GM19351 (cell line): ENCODE measurements around the gene GBP5.
A peak's percentile ranks its signal among the peaks of the same experiment; 100 is the strongest.

ENCODE experiments used
- ATAC-seq: cut with Tn5 transposase; IDR thresholded peaks from one replicate; pipeline ENCODE4 v1.9.1; 2021; ENCODE audit warnings: mild to moderate bottlenecking, moderate library complexity; ENCODE audit not compliant: unreplicated experiment

The GBP5 gene

GRCh38 chr1:89272269-89273041 lies at the start of gene GBP5:
TSS of gene GBP5 (minus strand) at chr1:89272860. CDS start at chr1:89269555, 3,305 bp downstream.
- peak; percentile 77 for ATAC-seq

DNA sequence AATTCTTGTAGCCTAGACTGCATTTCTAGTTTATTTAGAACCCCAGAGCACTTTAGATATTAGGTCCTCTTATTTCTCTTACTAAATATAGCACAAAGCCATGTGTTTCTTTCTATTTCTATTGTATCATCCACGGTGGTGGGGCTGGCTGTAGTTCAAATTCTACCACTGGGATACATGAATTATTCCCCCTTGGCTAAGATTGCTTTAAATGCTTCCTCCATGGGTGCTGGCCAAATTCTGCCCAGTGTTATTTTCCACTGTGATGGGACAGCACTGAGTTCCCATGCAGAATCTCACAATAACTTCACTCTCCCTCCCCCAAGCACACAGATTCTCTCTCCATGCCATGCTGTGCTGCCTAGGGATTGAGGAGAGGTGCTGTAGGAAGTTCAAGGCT lies 49.7 kb upstream of the GBP5 start:
- no peak for ATAC-seq

- no peak for ATAC-seq
Observed at GRCh38 chr1:89312572-89312971, 39.9 kb upstream of the GBP5 start.

DNA sequence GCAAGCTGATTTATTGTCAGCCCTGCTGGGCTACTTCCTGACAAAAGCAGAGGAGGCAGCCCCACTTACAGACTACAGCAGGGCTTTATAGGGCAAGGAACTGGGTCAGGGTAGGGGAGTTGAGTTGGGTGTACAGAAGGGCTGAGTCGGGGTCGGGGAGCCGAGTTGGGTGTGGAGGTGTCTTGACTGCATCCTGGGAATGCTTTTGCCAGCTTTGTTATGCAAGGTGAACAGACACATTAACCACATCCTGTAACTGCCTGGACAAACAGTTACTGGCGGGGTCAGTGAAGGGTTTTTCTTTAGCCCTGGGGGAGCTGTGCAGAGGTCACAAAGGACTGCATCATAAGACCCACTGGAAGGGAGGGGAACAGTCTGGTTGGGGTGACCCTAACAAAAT lies 39.1 kb upstream of the GBP5 start:
- no peak for ATAC-seq

DNA sequence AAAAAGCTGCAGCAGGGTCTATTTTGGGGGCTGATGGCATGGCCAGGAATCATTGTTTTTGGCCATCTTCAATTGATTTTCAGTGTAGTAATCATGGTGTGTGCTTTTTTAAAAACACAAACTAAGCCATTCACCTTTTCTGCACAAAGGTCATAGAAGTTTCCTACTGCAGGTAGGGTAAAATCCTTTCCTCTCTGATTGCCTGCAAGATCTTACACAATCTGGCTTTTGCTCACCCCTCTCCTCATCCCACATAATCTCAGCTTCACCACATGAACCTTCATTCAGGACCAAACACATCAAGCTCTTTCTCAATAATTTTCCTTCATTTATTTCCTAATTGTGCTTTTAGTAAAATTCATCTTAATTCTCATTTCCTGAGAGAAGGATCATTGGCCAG lies 38.3 kb upstream of the GBP5 start:
- no peak for ATAC-seq

GRCh38 chr1:89310505-89310904 lies 37.8 kb upstream of the GBP5 start:
- peak; percentile 89 for ATAC-seq

GRCh38 chr1:89309828-89310227 lies 37.2 kb upstream of the GBP5 start:
- no peak for ATAC-seq

DNA sequence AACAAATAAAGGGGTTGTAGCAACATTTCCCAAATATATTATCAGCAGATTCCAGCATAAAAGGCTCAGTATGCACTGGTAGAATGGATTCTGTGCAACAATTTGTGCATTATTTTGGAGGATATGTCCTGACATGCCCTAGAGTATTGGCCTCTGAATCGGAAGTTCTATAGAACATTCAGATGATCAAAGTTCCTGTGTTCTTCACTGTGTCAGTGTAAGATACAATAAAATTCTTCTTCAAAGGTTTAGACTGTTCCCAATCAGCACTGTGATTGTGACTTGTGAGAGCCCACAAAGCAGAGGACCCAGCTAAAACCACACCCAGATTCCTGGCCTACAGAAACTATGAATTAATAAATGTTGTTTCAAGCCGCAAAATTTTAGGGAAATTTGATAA lies 33.6 kb upstream of the GBP5 start:
- no peak for ATAC-seq

DNA sequence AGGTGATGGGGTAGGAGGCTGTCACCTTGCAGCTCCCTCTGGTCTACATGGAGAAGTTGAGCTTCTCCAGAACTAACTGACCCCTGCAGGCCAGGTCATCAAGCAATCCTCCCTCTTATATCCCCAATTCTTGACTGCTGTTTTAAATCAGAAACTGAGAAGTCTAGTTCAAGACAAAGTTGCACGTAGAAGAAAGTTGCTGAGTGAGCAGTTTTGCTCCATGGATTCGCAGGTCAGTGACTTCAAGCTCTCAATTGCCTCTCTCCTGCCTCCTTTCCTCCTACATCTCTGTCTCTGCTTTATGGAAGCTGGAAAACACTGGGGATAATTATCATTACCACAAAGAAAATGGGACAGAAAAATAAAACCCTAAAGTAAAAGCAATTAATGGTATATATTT lies 32.8 kb upstream of the GBP5 start:
- ATAC-seq, result no peak

- ATAC-seq, result no peak
Observed at GRCh38 chr1:89304572-89305230, 32.0 kb upstream of the GBP5 start.

GRCh38 chr1:89302697-89303332 lies 30.2 kb upstream of the GBP5 start:
- ATAC-seq, result no peak

- ATAC-seq, result peak; percentile 84
Observed at GRCh38 chr1:89299739-89300463, 27.2 kb upstream of the GBP5 start.

GRCh38 chr1:89298461-89298860 lies 25.8 kb upstream of the GBP5 start:
- ATAC-seq, result peak; percentile 61

DNA sequence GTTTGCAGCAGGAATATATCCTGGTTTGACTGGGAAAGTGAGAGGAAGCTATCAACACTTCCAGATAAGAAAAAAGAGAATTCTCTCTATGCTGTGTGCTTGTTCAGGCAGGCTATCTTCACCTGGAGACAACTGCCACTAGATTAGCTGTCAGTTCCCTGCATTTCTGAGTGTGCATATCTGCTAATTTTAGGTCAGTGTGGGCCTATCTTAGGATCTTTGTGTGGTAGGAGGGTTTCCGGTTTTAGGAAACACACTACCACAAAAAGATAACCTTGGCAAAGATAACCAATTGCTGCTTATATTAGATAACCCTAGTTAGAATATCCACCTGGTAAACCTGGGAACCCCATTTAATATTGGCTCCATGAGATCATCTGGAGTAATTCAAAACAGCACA lies 22.5 kb upstream of the GBP5 start:
- ATAC-seq, result no peak

- ATAC-seq, result no peak
Observed at GRCh38 chr1:89291276-89291675, 18.6 kb upstream of the GBP5 start.

DNA sequence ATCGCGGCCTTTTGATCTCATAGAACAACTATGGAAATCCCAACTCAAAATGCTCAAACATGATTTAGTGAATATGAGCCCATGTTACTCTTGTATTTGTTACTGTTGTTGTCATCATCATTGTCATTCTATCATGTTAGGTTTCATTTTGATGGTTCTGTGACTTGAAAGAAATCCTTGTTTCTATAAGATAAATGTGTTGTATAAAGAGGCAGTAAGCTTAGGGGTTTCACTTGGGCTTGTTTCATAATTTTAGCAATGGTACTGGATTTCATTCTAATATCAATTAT lies 15.3 kb upstream of the GBP5 start:
- no peak for ATAC-seq

GRCh38 chr1:89287181-89288050 lies 14.8 kb upstream of the GBP5 start:
- peak; percentile 16 for ATAC-seq

GRCh38 chr1:89286549-89287180 lies 14.0 kb upstream of the GBP5 start:
- peak; percentile 98 for ATAC-seq

- no peak for ATAC-seq
Observed at GRCh38 chr1:89285745-89286380, 13.2 kb upstream of the GBP5 start.
